ENCODE measurements around the gene MTPN.

The MTPN gene

GRCh38 chr7:135977007-135977741 lies at the start of gene MTPN:
Gene MTPN (minus strand): TSS chr7:135977359. CDS start chr7:135977100, 259 bp downstream.
- peak; percentile 96 for DNase-seq (ENCODE audit: low read depth)

DNA sequence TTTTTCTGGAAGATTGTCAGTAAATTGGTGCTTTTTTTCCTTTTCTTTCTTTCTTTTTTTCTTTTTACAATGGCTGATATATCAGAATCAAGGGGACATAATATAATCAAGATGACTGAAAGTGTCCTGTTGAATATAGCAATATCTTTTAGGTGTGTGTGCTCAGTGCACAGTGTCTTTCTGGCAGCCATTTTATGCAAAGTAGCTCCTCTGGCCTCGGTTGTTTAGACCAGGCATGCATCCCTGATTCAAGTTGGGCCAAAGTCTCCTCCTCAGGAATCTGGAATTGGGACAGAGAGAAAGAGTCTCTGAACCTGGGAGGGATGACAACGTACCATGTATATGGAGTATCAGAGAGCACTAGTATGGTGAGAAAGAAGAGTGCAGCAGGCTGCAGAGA lies 49.0 kb upstream of the MTPN start:
- no peak for DNase-seq (ENCODE audit: low read depth)

- no peak for DNase-seq (ENCODE audit: low read depth)
Measured at GRCh38 chr7:136023134-136023869, 46.1 kb upstream of the MTPN start.

DNA sequence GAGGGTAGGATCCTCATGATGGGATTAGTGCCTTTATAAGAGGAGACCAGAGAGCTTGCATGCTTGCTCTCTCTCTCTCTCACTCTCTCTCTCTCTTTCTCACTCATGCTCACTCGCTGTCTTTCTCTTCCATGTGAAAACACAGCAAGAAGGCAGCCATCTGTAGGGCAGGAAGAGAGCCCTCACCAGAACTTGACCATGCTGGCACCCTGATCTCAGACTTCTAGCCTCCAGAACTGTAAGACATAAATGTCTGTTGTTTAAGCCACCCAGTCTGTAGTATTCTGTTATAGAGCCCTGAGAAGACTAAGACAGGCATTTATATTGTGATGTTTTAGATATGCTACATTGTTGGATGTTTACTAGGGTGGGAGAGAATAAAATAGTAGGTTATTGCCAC lies 43.4 kb upstream of the MTPN start:
- no peak for DNase-seq (ENCODE audit: low read depth)

GRCh38 chr7:136018104-136018503 lies 40.9 kb upstream of the MTPN start:
- DNase-seq (ENCODE audit: low read depth): no peak

DNA sequence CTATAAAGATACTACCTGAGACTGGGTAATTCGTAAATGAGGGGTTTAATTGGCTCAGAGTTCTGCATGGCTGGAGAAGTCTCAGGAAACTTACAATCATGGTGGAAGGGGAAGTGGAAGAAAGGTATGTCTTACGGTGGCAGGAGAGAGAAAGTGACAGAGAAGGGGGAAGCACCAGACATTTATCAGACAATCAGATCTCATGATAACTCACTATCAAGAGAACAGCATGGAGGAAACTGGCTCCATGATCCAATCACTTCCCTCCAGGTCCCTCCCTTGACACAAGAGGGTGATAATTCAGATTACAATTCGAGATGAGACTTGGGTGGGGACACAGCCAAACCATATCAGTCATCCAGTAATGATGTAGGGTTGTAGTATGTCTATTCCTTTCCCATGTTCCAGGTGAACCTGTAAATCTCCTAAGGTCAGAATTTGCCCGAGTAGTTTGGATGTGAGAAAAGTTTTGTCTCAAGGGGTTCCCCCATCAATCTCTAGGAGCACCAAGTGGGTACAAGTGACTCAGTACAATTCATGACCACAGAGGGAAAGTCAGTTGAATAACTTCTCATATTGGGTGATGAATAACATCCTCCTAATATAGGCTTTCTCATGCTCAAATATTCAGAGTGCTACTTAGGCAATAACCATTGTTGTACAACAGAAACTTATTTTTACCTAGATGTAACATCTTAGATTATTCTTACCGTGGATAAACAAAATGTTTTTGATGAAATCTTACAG lies 39.7 kb upstream of the MTPN start:
- no peak for DNase-seq (ENCODE audit: low read depth)

DNA sequence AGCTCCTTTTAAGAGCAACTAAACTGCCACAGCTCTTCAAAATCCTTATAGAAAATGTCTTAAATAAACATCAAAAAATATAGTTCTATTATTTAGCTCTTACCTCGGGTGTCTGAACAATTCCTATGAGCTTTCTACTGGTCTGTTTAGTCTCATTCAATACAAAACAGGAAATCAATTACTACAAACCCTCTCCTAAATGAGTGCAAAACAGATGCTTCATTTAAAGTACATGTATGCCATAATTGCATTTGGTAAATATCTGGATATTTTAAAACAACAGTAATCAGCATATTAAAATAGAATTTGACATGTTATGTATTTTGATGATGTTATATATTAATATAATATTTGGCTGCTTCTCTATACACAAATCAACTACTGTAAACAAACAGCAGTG lies 38.5 kb upstream of the MTPN start:
- no peak for DNase-seq (ENCODE audit: low read depth)

DNA sequence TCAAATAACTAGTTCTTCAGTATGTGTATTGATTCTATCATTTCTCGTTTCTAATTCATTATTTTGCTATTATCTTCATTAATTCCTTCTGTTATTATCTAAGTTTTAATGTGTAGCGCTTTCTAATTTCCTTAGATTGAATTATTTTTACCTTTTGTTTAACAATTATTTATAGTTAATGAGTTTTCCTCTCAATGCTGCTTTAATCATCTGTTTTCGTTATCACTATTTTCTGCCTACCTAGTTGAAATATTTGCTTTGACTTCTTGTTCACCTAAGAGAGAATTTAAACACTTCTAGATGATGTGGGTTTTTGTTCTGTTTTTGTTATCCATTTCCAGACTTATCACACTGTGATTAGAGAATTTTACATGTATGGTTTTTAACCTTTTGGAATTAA lies 37.5 kb upstream of the MTPN start:
- DNase-seq (ENCODE audit: low read depth): no peak

DNA sequence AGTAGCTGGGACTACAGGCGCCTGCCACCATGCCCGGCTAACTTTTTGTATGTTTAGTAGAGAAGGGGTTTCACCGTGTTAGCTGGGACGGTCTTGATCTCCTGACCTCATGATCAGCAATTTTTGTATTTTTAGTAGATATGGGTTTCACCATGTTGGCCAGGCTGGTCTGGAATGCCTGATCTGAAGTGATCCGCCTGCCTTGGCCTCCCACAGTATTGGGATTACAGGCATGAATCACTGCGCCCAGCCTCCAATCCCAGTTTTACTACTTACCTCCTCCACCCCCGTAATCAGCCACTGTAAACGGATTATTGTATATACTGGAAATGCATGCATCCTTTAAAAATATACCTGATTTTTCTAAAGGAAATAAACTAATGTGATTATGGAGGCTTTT lies 35.1 kb upstream of the MTPN start:
- no peak for DNase-seq (ENCODE audit: low read depth)

- DNase-seq (ENCODE audit: low read depth): no peak
Measured at GRCh38 chr7:136009488-136010079, 32.4 kb upstream of the MTPN start.

- DNase-seq (ENCODE audit: low read depth): no peak
Measured at GRCh38 chr7:136006208-136006607, 29.0 kb upstream of the MTPN start.

GRCh38 chr7:136004083-136004482 lies 26.9 kb upstream of the MTPN start:
- no peak for DNase-seq (ENCODE audit: low read depth)

DNA sequence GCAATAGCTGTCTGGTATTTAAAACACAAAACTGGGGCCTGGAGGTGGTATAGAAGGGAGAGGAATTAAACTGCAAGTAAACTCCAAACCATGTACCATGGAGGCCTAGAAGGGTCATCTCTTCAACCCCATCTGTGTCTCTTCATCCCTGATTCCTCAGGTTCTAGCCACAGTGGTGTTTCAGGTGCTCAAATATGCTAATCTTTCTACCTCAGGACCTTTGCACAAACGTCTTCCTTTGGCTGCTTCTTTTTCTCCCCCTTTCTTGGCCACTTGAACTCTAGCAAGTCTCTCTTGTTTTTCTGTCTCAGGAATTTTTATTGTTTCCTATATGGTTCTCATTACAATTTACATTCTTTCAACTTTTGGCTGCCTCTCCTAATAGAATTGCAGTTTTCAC lies 25.6 kb upstream of the MTPN start:
- DNase-seq (ENCODE audit: low read depth): no peak

DNA sequence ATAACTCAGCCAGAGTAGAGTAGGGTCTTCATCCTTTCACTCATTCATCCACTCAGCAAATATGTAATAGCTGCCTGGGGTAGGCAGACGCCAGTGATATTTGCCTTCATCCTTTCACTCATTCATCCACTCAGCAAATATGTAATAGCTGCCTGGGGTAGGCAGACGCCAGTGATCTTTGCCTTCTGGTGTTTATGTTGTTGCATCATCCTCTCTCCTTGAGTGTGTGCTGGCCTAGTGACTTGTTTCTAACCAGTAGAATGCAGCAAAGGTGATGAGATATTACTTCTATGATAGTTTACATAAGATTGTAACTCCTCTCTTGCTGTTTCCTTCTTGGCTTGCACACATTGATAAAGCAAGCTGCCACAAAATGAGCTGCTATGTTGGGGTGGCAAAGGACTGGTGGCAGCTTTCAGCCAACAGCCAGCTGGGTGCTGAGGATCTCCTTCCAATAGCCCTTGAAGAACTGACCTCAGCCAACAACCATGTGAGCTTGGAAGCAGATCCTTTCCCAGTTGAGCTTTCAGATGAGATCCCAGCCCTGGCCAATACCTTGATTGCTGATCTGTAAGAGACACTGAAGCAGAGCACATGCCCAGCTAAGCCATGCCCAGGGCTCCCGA lies 23.2 kb upstream of the MTPN start:
- DNase-seq (ENCODE audit: low read depth): no peak

DNA sequence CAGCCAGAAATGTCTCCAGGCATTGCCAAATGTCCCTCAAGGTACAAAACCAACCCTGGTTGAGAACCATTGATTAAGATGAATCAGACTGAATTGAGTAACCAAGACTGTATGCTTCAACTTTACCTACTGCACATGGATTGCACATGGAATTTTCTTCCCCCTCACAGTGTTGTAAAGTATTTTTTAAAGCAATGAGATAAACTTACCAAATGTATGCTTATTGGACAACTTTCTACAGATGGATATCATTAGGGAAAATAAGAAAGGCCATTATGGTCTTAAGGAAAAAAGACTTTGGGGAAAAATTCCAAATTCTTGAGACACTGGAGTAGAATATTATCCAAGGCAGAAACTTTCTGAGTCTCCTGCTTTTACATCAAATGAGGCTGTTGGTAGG lies 20.9 kb upstream of the MTPN start:
- no peak for DNase-seq (ENCODE audit: low read depth)

GRCh38 chr7:135995748-135996147 lies 18.6 kb upstream of the MTPN start:
- DNase-seq (ENCODE audit: low read depth): no peak

DNA sequence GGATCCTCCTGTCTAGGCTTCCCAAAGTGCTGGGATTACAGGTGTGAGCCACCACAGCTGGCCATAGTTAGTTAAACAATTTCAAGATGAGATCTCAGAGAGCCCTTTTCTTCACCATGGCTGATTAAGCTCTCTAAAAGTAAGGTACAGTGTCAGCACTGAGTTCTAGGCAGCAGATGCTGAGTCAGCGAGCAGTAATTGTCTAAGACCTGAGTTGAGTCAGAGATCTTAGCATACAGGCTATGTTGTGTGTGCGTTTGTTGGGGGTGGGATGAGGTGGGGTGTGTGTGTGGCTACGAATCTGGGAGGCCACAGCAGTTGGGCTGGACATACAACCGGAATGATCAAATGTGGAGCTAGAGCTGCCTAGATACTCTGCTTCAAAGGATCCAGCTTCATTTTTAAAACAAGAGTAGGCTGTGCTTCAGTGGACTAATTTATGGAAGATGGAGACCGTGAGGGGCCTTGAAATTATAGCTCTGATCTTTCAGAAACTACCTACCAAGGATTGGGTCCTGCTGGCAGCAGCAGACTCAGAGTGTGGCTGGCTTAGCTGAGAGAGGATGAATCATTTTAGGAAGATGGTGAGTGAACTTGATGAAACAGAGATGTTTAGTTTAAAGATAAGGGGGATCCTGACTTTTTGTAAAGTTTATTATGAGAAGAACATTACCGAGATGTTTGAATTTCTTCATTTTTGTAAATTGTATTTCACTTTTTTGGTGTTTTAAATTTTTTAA lies 17.5 kb upstream of the MTPN start:
- DNase-seq (ENCODE audit: low read depth): no peak

- no peak for DNase-seq (ENCODE audit: low read depth)
Measured at GRCh38 chr7:135993950-135994349, 16.8 kb upstream of the MTPN start.

DNA sequence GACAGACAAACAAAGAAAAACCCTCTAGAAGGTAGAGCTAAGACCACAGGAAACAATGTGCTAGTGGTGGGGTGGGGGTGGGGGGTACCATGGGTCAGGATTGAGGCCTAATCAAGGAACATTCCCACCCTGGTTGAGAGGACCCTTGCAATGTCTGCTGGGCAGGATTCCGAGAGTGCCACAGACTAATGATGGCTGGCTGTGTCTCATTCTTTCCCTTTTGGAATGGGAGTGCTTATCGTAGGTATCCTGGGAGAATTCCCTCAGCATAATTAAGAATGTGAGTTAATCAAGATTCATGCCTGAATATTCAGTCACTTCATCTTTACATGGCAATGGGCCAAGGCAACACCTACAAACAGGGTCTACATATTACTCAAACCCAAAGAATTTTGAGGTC lies 14.7 kb upstream of the MTPN start:
- DNase-seq (ENCODE audit: low read depth): no peak

DNA sequence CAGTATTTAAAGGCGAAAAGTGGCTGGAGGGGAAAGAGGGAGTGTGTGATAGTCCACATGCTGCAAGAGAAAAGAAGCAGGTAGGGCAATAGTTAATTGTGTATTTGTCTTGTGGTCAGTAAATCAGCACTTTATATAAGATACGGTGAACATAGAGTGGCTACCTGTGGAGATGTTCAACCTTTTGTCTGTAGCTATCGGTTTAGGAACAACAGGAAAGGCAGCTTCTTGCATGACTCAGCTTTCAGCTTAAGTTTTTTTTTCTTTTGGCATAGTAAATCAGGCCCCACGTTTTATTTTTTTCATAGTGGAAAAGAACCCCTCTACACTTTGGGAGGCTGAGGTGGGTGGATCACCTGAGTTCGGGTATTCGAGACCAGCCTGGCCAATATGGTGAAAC lies 14.2 kb upstream of the MTPN start:
- DNase-seq (ENCODE audit: low read depth): no peak

- no peak for DNase-seq (ENCODE audit: low read depth)
Measured at GRCh38 chr7:135990258-135990657, 13.1 kb upstream of the MTPN start.

Measured in stimulated activated CD8-positive, alpha-beta memory T cell treated with anti-CD3 and anti-CD28 coated beads, Interleukin-7, amount 100 ng/mL, for 24 hours (primary cell).